ENCODE results near the gene HFM1.

The HFM1 gene

DNA sequence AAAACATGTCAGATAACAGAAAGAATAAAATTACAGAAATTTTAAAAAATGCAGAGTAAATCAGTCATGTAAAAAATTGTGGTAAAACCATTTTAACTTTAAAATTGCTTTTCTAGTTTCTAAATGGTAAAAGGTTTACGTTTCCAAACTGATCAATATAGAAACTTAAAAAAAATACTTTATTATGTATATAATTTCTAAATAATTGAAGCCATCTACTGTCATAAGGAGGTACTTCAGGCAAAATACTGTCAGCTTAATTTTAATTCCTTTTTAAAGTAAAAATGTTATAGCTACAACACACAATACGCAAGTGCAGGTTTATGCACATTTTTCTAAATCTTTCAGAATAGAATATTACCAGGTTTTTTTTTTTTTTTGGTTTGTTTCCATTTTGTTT lies 159.9 kb downstream of the HFM1 start:
- H3K4me3 ChIP-seq (ENCODE audit: low read depth, low read length): no peak overlapping the region
- no peak for DNase-seq (ENCODE audit: low read depth)
- TF ChIP-seq, protein P1, sequence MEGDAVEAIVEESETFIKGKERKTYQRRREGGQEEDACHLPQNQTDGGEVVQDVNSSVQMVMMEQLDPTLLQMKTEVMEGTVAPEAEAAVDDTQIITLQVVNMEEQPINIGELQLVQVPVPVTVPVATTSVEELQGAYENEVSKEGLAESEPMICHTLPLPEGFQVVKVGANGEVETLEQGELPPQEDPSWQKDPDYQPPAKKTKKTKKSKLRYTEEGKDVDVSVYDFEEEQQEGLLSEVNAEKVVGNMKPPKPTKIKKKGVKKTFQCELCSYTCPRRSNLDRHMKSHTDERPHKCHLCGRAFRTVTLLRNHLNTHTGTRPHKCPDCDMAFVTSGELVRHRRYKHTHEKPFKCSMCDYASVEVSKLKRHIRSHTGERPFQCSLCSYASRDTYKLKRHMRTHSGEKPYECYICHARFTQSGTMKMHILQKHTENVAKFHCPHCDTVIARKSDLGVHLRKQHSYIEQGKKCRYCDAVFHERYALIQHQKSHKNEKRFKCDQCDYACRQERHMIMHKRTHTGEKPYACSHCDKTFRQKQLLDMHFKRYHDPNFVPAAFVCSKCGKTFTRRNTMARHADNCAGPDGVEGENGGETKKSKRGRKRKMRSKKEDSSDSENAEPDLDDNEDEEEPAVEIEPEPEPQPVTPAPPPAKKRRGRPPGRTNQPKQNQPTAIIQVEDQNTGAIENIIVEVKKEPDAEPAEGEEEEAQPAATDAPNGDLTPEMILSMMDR (conservative IDR thresholded peaks at IDR 0.05; ENCODE audit: low read depth, low read length): no peak

DNA sequence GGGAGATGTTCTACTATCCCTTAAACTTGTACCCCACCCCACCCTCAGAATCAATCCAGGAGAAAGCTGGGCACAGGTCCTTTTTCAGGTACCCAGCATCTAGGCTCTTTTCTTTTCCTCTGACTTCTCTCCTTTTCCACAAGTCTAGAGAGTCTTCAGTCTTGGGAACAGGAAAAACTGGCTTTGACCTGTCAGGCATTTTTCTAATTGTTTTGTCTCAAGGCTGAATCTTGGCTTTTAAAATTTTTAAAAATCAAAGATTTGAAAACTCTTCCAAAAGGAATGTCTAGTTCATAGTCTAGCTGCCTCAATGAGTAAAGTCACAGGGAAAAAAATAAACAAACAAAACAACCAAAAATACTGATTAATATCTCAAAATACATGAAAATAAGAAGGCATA lies 161.5 kb downstream of the HFM1 start:
- TF ChIP-seq, protein P1 (conservative IDR thresholded peaks at IDR 0.05; ENCODE audit: low read depth, low read length): no peak
- no peak overlapping the region for H3K4me3 ChIP-seq (ENCODE audit: low read depth, low read length)
- DNase-seq (ENCODE audit: low read depth): no peak

DNA sequence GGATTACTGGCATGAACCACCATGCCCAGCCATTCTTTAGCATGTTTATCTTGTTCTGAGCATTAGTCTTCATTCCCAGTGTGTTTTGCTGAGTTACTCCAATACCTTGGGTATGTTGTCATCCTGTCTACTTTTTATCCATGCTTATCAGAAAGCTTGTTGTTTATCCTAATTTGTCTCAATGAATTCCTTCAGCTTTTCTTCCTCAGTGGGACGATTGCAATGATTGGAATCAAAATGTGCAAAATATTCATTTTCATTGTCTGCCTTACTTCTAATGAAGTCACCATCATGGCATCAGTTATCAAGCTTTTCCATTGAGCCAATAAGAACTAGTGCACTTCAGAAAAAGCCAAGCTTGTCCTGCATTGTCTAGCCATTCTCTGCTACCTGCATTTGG lies 170.5 kb downstream of the HFM1 start:
- H3K4me3 ChIP-seq (ENCODE audit: low read depth, low read length): no peak overlapping the region
- TF ChIP-seq, protein P1 (conservative IDR thresholded peaks at IDR 0.05; ENCODE audit: low read depth, low read length): no peak
- no peak for DNase-seq (ENCODE audit: low read depth)

DNA sequence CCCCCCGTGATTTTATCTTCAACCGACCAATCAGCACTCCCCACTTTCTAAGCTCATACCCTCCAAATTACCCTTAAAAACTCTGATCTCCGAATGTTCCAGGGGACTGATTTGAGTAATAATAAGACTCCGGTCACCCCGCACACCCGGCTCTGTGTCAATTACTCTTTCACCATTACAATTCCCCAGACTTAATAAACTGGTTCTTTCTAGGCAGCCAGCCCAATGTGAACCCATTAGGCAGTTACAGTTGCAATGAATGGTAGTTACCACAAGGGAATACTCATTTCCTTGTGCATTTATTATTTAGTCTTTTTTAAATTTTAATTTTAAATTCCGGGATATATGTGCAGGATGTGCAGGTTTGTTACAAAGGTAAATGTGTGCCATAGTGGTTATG lies 177.9 kb downstream of the HFM1 start:
- TF ChIP-seq, protein P1 (conservative IDR thresholded peaks at IDR 0.05; ENCODE audit: low read depth, low read length): no peak
- DNase-seq (ENCODE audit: low read depth): no peak

DNA sequence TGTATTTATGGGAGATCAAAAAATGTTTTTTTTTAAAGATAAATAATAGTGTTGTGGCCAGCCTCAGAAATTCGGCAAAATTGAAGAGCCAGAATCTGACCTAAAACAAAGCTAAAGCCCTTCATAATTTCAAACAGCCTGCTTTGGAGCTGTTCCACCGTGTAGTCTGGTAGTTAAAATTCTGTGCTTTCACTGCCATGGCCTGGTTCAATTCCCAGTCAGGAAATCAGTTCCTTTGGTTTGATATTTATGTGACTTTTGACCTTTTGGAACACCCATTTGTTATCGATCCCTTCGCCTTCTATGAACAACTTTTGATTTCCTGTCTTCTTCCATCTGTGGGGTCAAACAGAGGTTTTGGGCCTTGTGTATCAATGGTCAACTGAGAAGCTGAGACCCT lies 179.8 kb downstream of the HFM1 start:
- H3K4me3 ChIP-seq (ENCODE audit: low read depth, low read length): no peak overlapping the region
- TF ChIP-seq, protein P1 (conservative IDR thresholded peaks at IDR 0.05; ENCODE audit: low read depth, low read length): no peak

More for the DNA sequence above, 177.9 kb downstream of the HFM1 start:
- no peak overlapping the region for H3K4me3 ChIP-seq (ENCODE audit: low read depth, low read length)

DNA sequence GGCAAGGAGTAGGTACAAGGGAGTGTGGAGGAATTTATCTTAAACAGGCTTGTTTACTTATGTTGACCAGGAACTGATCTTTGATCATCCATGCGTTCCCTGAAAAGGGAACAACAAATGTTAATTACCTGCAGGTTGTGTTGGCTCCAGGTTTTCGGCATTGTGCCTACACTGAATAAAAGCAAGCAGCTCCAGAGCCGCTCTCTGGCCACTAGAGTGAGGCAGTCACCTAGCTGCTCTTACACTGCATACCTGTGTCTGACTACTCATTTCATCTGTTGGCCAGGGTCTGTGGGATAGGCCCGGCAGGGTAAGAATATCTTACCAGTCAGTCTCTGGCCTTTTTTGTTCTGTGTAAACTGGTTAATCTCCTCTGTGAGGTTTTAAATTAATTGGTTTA lies 183.6 kb downstream of the HFM1 start:
- no peak overlapping the region for H3K4me3 ChIP-seq (ENCODE audit: low read depth, low read length)
- DNase-seq (ENCODE audit: low read depth): no peak
- TF ChIP-seq, protein P1 (conservative IDR thresholded peaks at IDR 0.05; ENCODE audit: low read depth, low read length): no peak

More for the DNA sequence above, 179.8 kb downstream of the HFM1 start:
- DNase-seq (ENCODE audit: low read depth): no peak

DNA sequence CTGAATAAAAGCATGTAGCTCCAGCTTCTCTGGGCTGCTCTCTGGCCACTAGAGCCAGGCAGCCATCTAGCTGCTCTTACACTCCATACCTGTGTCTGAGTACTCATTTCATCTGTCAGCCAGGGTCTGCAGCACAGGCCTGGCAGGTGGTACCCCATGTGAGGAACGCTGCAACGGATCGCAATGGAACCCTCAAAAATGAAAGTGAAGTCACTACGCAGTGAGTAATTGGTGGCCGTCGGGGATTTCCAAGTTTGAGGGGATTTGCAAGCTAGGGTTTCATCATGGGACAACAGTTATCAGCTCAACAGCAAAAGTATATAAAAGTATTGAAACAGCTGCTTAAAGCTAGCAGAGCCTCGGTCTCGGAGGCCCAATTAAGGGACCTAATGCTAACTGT lies 186.7 kb downstream of the HFM1 start:
- no peak for DNase-seq (ENCODE audit: low read depth)
- no peak overlapping the region for H3K4me3 ChIP-seq (ENCODE audit: low read depth, low read length)
- TF ChIP-seq, protein P1 (conservative IDR thresholded peaks at IDR 0.05; ENCODE audit: low read depth, low read length): no peak

Measured in choroid plexus epithelial cell (primary cell).